GM21390 (cell line): Measurements from ENCODE around the gene TSC22D3.
"Not testable (repeated sequence)": the region's sequence is repeated elsewhere in the genome, so short reads cannot be mapped to it uniquely, and the experiment has no call there.

ENCODE experiments used
- ATAC-seq: cut with Tn5 transposase; IDR thresholded peaks from one replicate; pipeline ENCODE4 v1.9.1; 2021; ENCODE audit not compliant: unreplicated experiment

The TSC22D3 gene

GRCh38 chrX:107712231-107713202 lies 63.1 kb downstream of the TSC22D3 start:
- ATAC-seq: no peak

DNA sequence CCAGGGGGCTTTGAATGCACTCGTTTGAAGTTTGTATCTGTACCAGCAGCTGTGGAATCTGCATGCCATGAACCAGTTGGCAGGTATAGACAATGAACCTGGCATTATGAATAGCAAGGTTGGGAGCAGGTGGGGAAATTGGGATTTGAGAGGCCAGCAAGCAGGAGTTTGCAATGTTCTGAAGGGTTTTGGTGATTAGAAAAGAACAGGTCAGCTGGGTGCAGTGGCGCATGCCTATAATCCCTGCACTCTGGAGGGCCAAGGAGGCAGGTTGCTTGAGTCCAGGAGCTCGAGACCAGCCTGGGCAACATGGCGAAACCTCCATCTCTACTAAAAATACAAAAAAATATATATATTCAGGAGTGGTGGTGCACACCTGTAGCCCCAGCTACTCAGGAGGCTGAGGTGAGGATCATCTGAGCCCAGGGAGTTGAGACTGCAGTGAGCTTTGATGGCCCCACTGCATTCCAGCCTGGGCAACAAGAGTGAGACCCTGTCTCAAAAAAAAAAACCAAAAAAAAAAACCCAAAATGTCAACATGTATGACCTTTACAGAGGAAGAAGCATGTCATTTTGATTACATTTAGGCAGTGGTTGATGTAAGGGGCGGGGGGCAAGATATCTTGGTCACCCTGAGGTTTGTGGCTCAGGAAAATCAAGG lies 63.9 kb downstream of the TSC22D3 start:
- no peak for ATAC-seq

GRCh38 chrX:107710617-107711391 lies 64.8 kb downstream of the TSC22D3 start:
- peak; percentile 95 for ATAC-seq

- no peak for ATAC-seq
Measured at GRCh38 chrX:107709266-107709806, 66.3 kb downstream of the TSC22D3 start.

GRCh38 chrX:107708762-107709161 lies 66.8 kb downstream of the TSC22D3 start:
- no peak for ATAC-seq

GRCh38 chrX:107707866-107708265 lies 67.7 kb downstream of the TSC22D3 start:
- ATAC-seq: no peak

- ATAC-seq: no peak
Measured at GRCh38 chrX:107706309-107706708, 69.3 kb downstream of the TSC22D3 start.

DNA sequence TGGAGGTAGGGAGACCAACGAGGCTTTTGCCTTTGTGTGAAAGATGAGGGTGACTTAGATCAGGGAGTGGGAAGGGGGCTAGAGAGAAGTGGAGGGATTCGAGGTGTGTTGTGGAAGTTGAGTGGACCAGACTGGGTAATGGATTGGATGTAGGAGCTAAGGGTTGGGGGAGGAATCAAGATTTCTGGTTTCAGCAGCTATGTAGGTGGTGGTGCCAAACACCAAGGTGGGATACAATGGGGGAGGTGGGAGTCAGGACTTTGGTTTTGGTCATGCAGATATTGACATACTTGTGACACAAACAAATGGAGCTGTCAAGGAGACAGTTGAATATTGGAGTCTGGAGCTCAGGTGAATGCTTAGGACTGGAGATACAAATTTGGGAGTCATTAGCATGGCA lies 71.0 kb downstream of the TSC22D3 start:
- ATAC-seq: no peak

DNA sequence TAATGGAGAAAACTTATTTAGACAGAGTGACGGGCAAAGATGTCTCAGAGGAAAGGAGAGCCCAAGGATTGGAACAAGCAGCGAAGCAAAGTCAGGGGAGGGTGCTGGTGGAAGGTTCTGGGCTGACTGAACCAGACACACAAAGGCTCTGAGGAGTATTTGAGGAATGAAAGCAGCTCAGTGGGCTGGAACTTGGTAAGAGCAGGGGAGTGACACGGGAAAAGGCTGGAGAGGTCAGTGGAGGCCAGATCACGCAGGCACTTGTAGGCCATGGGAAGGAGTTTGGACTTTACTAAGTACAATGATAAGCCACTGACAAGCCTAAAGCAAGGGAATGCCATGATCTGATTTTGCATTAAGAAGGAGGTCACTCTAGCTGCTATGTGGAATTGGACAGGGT lies 71.4 kb downstream of the TSC22D3 start:
- ATAC-seq: no peak

DNA sequence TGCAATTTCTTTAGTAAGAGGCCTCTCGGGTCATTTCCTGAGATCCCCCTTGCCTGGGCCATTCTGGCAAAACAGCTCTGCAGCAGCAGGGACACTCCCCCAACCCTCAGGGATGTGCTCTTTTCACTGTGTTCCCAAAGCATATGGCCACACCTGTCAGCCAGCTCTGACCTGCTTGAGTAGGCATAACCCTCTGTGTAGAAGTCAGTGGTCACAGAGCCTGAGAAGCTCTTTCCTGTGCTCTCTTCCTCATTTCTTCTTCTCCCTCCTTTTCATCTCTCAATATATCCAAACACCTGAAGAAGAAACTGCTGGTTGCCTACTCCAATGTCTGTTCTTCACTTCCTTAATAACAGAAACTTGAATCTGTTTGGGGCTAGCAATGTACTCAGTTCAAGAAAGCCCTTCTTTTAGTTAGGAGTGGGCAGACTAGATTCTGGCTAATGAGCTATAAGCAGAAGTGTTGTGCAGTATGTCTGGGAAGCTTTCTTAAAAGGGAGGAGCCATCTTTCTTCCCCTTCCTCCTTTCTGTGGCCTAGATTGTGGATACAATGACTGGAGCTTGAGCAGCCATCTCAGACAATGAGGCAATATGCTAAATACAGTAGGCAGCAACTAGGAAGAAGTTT lies 74.0 kb downstream of the TSC22D3 start:
- ATAC-seq: peak; percentile 81

GRCh38 chrX:107700790-107701189 lies 74.8 kb downstream of the TSC22D3 start:
- no peak for ATAC-seq

DNA sequence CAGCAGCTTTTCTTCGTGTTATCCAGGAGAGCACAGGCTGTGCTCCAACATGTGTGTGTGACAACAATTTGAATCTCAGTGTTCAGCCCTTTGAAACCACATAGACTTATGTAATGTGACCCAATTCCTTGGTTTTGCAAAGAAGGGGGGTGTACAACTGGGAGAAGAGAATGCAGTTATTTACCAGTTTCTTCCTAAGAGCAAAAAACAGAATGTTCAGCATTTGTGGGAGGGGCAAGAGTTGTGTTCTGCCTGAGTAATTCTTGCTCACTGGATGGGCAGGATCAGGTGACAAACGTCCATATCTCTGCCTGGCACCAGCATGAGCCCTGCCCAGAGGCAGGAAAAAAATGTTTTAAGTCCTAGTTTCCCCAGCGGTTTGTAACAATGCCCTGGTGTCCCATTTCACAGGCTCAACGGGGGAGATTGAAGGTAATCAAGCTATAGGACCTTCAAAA lies 75.2 kb downstream of the TSC22D3 start:
- ATAC-seq: no peak

- no peak for ATAC-seq
Measured at GRCh38 chrX:107699616-107700015, 76.0 kb downstream of the TSC22D3 start.

GRCh38 chrX:107691024-107691448 lies 84.6 kb downstream of the TSC22D3 start:
- no peak for ATAC-seq

GRCh38 chrX:107687445-107687844 lies 88.1 kb downstream of the TSC22D3 start:
- no peak for ATAC-seq

GRCh38 chrX:107686792-107687191 lies 88.8 kb downstream of the TSC22D3 start:
- ATAC-seq: no peak

DNA sequence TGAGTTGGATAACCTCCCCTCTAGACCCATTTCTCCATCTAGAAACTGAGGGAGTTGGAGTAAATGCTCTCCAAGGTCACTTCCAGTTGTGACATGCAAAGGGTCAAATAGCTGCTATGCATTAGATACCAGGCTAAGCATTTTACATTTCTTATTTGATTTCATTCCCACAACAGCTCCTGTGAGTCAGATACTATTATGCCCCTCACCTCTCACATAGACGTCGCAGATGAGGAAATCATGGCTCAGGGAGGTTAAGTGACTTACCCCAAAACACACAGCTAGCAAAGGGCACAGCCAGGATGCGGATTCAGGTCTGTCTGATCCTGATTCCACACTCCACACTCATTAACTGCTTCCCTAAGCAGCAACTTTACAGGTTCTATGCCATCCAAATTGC lies 89.6 kb downstream of the TSC22D3 start:
- no peak for ATAC-seq

DNA sequence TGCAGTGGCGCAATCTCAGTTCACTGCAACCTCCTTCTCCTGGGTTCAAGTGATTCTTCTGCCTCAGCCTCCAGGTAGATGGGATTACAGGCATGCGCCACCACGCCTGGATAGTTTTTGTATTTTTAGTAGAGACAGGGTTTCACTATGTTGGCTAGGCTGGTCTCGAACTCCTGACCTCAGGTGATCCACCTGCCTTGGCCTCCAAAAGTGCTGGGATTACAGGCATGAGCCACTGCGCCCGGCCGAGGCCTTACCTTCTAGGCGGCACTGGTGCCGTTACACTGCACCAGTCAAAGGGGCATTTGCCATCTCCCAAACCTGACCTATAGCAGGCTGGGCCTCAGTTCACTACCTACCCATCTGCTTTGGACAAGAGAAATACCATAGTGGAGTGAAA lies 90.0 kb downstream of the TSC22D3 start:
- ATAC-seq: not testable (repeated sequence)

DNA sequence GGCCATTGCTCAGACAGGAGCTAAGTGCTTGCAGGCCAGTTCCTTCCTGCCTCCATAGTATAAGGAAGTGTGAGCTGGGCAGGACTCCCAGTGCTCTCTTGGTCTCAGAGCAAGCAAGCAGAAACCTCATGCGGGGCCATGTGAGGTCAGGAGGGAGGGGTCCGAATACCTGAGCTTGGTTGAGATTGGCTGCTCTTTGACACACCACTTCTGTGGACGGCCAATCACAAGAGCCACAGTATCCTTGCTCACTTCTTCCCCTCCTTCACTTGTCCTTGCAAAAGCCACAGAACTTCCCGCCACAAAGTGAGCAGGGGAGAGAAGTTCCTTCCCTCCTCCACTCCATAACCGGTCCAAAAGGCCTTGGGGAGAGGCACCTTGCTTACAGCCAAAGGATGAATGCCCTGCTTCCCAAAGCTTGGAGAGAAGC lies 90.6 kb downstream of the TSC22D3 start:
- ATAC-seq: peak; percentile 97

DNA sequence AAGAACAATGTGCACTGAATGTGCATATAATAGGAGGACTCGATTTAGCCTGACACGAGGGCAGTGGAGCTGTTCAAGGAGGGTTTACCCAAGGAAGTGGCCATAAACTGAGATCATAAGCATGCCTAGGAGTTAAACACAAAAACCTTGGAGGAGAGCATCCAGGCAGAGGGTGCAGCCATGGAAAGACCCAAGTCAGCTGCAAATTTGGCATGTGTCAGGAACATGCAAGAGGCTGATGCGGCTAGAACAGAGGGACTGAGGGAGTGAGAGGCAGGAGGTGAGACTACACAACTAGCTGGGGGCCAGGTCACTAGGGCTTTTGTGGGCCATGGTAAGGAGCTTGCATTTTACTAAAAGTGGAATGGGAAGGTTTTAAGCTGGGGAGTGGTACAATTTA lies 91.7 kb downstream of the TSC22D3 start:
- no peak for ATAC-seq
